ENCODE results near the gene CCL23.
"Not testable (repeated sequence)": the region's sequence is repeated elsewhere in the genome, so short reads cannot be mapped to it uniquely, and the experiment has no call there.

Gene CCL23

DNA sequence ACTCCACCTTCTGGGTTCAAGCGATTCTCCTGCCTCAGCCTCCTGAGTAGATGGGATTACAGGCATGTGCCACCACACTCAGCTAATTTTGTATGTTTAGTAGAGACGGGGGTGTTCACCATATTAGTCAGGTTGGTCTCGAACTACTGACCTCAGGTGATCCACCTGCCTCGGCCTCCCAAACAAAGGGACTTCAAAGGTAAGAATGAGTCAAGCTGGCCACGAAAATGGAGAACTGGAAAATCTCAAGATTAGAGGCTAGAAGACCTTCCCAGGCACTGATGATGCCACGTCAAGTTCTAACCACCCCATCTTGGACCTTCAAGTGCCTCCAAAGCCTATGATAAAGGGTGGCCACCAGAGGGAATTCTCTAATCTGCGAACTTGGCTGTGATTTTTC, 15.1 kb downstream of the CCL23 start:
- no peak for DNase-seq

DNA sequence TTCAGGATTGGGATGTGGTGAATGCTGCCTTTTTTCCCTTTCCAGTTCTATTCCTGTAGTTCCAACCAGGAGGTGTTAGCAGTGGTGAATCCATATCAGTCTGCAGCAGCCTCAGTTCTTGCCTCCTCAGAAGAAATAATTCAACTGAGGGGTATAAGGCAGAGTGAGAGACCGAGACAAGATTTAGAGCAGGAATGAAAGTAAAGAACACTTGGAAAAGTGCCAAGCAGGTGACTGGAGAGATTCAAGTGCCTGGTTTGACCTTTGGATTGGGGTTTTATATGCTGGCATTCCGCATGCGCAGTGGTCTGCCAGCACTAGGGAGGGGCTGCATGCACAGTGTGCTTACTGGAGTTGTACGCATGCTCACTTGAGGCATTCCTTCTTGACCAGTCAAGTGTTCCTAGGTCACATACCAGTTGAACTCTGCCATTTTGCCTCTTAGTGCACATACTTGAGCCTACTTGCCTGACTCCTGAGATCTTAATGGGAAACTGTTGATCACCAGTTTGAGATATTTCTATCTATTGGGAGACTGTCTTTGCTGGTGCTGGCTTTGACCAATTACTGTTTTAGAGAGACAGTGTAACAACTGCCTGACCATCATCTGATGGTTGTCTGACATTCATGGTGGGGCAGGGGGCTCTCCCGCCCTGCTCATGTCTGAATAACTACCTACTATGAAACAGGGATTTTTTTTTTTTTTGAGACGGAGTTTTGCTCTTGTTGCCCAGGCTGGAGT, 15.7 kb downstream of the CCL23 start:
- no peak for DNase-seq

DNA sequence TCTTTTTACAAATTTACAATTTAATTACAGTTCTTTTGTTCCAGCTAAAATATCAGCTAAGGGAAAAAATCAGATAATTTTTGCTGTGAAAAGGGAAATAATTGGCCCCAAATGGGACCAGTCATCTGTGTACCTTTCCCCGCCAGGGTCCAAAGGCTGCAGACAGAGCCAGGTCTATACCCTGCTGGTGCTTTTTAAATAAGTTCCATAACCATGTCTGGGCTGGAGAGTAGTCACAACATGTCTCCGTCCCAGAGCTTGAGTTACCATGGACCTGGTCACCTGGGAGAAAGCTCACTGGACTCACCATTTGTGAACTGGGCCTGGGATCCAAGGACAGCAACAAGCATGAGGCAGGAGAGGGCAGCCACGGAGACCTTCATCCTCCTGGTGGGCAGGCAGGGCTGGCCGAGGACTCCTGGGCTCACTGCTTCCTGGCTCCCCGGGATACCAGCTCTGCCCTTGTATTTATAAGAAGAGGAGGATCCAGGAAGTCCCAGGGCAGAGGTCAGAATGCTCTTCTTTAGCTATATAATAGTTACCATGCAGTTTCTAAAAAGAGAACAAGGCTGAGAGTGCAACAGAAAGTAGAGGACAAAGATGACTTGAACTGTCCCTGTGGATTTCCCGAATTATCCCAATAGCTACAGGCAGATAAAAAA, 16.5 kb downstream of the CCL23 start, which contains the start of gene CCL15:
Gene CCL15, minus strand, starts transcription at position 444 of the 662 bp plus-strand sequence. Its CDS starts 61 bp downstream, at position 383.
- DNase-seq, result no peak

DNA sequence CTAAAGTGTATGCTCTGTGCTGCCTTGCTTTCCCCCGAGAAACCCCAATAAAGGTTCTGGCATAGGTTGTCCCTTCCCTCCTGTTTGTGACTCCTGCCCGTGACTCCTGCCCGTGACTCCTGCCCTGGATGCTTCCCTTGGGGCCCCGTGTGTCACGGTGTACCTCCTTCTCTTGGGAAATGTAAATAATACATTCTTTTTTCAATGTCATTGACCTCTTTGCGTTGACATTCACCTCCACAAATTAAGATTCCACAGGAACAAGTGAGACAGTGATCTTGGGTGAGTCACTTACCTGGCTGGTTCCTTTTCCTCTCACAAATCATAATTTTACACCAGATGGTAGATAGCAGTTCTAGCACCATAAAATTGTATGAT, 17.1 kb downstream of the CCL23 start:
- DNase-seq, result no peak

DNA sequence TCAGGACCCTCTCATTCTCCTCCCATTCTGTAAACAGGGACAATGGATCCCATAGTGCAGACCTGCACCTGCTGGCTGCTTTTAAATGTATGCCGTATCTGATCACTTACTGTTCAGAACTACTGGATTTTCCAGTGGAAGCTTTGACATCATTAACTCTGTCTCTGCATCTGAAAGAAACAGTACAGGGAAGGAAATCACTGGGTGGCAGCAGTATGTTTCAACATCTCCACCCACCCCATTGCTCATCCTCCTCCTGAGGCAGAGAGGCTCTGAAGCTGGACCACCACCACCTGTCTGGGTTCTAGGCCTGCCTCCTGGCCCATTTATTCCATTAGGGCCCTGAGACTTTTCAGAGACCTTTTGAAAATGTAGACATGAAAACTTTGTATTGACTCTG, 19.0 kb downstream of the CCL23 start:
- no peak for DNase-seq

DNA sequence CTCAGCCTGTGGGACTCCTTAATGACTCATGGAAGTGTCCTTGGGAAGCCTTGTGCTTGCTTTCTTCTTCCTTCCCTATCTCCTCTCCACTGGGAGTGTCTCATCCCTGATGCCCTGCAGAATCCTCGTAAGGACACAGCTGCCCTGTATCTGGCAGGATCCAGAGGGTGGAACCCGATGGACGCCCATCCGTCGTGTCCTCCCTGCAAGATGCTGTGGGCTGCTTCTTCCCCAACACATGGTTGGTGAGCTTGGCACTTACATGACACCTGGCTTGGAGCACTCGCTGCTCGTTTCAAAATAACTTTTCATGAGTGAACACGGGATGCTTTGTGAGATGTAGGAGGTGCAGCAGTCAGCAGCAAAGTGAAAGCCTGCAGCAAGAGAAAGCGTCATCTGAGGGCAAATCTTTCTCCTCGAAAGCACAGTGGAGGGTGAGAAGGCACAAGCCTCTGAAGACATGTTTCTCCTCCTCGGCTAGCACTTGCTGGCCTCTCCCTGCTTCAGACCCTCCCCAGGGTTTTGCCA, 19.7 kb downstream of the CCL23 start:
- DNase-seq, result no peak

DNA sequence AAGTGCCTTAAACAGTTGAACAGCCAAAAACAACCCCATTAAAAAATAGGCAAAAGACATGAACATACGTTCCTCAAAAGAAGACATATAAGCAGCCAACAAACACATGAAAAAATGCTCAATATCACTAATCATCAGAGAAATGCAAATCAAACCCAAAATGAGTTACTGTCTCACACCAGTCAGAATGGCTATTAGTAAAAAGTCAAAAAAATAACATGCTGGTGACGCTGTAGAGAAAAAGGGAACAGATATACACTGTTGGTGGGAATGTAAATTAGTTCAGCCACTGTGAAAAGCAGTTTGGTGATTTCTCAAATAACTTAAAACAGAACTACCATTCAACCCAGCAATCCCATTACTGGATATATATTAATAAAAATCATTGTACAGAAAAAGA, 22.4 kb downstream of the CCL23 start:
- not testable (repeated sequence) for DNase-seq

DNA sequence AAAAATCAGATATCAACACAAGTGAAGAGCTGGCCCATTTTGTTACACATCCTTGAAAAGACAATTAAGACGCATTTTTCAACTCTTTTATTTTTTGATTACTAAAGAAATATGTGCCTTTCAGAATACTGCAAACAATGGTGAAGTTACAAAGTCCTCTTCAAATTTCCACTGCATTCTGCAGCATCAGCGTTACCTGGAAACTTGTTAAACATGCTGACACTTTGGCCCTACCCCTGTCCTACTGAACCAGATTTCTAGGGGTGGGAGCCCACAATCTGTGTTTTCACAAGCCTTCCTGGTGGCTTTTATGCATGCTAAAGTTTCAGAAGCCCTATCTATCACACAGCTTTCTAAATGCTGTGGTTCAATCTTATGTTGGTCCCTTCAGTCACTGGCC, 26.7 kb downstream of the CCL23 start:
- DNase-seq, result no peak

DNA sequence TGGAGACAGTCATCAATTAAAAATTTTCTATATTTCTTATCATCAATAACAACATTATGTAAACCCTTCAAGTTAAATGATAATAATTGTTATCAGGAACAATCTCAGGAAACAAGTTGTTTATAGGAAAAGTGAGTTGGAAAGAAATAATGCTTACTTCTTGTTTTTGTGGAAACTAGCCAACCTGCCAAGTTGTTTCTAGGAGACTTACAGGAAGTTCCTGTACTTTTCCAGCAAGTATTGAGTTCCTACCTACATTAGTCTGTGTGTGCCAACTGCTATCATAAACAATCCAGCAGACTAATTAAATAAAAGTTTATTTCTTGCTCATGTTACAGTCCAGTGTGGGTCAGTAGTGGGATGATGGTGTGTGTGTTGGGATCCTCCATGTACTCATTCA, 29.6 kb downstream of the CCL23 start:
- DNase-seq, result no peak

DNA sequence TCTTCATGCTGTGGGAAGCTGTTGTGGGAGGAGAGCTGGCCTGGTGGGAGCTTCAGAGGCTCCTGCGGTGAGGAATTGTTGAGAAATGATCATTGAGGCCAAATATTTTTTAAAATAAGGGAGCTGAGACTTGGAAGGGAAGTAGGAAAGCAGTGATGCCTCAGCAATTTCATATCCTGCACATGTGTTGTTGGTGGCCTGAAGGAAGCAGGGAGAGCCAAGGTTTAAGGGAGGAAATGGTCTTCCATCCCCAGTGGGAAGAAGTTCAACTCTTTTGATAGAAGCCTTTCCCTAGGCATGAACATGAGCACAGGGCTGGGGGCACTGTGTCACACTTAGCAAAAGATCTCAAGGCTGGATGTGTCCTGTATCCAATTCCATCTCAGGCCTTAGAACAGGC, 31.1 kb downstream of the CCL23 start, which contains the start of gene CCL14:
Gene CCL14, minus strand, starts transcription at position 87 of the 400 bp plus-strand sequence. Its CDS starts 80 bp downstream, at position 7.
- no peak for DNase-seq

DNA sequence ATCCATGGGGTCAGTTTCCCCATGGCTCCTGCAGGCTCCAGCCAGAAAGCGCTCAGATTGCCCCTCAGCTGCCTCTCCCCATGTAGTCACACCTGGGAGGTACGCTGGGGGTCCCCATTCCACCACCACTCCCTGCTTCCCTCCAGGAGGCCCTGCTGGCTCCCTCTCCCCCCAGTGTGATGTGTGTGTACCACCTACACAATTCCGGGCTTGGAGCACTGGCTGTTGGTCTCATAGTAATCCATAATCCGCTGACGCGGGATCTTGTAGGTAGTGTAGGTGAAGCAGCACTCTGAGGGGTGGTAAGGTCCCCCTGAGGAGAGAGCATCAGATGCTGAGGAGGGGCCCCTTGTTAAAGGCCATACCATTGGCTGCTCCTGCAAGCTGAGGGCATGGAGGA, 33.6 kb downstream of the CCL23 start:
- DNase-seq, result no peak

DNA sequence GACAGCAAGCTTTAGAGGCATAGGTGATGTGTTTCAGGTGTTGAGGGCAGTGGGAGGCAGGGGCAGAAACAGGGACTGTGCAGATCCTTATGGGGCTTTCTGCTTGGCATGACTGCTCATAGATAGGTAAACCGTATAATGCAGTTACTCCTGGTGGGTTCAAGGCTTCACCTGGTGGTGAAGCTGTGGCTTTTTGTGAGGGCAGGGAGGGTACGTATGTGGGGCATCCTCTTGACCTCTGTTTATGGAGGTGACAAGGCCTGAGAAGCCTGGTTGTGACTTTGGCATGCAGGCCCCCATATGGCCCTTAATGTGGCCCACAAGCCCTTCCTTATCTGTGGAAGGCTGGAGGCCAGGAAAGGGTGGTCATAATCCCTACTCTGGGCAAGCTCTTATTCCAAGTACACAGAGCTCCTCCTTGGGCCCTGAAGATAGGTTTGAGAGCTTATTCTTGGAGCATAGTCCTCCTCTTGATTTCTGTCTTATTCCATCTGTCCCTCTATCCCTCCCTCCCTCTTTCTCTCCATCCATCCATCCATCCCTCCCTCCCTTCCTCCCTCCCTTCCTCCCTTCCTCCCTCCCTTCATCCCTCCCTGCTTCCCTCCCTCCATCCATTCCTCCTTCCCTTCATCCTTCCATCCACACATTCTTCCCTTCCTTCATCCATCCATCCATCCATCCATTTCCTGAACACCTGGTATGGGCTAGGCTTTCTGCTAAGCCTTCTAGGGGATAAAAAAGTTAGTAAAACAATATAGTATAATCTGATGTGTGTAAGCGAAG, 35.2 kb downstream of the CCL23 start:
- DNase-seq, result no peak

DNA sequence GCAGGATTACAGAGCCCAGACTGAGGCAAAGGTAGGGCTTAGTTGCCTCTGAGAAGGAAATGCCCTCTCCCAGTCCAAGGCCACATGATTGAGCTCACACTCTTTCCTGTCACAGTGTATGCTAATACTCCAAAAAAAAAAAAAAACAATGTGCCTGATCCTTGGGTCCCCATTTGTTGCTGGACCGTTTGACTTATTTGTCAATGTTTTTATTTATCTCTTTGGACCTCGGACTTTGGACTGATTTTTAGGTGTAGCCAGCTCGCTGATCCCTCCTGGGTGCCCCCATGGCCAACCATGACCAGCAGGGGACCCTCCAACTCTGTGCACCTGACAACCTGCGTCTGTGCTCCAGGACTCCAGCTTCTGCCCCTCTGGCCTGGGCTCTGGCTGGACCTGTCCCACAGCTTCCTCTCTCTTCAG, 35.9 kb downstream of the CCL23 start:
- DNase-seq, result no peak

DNA sequence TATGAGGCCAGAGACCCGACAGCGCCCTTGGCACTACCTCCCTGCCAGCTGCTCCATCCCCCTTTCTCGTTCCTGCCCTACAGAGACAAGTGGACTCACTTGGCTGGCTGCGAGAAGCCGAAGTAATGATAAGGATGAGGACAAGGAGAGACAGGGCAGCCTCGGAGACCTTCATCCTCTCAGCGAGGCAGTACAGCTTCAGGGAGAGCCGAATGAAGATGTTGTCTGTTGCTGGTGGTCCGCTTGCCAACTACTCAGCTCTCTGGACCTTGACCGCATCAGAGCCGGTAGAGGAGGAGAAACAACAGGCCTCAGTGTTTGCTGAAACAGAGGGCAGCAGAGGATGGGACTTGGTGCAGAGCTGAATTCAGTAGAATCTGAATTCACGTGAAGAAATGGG, 36.5 kb downstream of the CCL23 start, which contains the start of gene CCL16:
Gene CCL16, minus strand, starts transcription at position 252 of the 400 bp plus-strand sequence. Its CDS starts 77 bp downstream, at position 175.
- DNase-seq, result no peak

DNA sequence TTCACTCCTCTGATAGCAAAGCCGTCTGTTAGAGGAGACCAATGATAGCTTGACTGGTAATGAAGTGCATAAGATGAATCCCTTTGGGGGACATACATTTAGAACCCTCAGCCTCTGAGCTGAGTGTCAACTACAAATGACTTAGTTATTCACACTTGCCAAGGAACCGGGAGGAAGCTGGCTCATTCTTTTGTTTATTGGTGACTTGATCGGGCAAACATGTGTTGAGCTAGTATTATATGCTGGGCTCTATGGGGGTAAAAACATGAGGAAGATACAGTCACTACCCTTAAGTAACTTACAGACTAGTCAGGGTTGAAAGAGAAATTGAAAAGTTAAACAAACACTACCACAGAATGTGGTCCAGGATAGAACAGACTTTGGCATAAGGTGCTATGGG, 39.4 kb downstream of the CCL23 start:
- DNase-seq, result no peak

DNA sequence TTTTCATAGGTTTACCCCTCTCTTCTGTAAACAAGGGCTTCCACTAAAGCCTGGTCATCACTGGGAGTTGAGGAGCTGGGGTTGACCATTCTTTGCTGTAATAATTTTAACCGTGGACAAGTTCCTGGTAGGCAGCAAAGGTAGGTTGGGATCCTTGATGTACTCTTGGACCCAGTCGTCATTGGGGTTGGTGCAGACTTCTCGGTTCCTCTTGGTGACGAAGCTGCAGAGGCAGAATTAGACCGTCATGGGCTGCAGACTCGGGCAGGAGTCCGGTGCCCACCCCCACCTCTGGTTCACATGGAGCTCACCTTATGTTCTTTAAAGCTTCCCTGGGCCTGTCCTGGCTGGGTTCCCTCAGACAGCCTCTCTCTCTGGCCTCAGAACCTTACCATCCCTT, 40.3 kb downstream of the CCL23 start:
- no peak for DNase-seq

DNA sequence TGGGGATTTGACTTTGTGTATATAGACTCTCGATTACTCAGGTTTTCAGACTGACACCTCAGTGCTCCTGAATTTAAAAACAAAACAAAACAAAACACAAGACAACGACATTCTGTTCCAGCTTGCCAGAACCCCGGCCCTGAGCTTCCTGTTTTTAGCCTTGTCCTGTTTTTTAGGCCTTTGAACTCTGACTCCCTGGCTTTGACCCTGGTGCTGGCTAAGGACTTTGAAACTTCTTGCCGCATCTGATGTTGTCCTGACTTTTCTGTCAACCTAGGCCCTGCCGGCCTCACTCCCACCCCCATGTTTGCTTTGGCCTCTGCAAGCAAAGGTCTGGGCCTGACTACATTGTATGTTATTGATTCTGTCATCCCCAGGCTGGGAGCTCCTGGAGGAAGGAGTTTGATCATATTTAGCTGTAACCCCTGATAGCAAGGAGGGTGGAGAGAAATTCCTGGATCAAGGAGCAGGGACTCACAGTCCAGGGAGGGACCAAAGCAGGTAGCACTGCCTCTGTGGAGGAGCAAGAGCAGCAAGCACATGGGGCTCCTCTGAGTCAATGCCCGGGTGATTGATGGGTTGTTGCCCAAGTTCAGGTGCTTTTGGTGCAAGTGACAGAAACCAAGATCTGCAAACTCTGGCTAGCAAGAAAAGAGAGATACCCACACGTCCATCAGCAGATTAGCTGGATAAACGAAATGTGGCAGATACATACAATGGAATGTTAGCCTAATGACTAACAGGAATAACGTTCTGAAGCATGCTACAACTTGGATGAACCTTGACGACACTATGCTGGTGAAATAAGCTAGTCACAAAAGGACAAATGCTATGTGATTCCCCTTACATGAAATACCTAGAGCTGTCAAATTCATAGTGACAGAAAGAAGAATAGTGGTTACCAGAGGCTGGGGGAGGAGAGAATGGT, 44.2 kb downstream of the CCL23 start:
- no peak for DNase-seq

DNA sequence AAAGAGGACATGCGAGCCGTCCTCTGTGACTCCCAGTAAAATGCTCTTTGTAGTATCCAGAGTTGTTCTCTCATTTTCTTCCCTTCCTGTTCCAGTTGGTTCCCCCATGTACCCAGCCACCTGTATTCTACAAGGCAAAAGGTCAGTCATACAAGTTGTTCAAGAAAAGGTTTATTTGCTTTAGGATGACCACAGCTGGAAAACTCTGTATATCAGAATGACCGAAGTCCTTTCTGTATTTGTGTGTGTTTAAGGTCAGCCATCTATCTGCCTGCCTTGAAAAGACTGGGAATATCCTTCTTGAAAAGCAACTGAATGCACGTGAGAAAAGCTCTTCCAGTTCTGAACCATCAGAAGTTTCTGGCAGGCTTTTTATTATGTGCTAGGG, 44.8 kb downstream of the CCL23 start:
- no peak for DNase-seq

DNA sequence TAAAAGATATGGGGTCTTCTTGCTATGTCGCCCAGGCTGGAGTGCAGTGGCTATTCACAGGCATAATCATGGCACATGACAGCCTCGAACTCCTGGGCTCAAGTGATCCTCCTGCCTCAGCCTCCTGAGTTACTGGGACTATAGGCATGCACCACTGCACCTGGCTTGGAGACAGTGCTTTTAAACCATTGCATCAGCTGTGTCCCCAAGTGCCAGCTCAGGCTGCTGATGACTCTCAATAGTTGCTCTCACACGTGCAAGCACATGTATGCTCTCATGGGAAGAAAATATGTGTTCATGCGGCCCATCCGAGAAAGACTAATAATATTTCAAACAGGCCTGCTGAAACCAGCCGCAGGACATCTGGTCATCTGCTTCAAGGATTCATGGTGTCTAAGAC, 45.2 kb downstream of the CCL23 start:
- no peak for DNase-seq

DNA sequence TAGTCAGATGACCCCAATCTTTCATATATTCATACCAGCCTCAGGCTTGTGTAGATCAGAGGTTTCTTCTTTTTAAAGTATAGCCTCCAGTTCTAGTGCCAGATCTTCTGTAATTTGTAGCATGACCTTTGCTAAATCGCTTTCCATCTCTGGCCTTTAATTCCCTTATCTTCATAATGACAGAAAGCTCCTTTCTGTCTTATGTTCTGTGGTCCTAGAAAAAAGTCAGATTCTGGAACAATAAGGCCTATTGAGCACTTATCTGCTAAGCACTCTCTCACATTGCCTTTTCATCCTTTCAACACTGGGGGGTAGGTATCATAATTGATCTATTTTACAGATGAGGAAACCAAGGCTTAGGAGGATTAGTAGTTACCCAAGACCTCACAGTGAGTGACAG, 45.7 kb downstream of the CCL23 start:
- DNase-seq, result no peak

DNA sequence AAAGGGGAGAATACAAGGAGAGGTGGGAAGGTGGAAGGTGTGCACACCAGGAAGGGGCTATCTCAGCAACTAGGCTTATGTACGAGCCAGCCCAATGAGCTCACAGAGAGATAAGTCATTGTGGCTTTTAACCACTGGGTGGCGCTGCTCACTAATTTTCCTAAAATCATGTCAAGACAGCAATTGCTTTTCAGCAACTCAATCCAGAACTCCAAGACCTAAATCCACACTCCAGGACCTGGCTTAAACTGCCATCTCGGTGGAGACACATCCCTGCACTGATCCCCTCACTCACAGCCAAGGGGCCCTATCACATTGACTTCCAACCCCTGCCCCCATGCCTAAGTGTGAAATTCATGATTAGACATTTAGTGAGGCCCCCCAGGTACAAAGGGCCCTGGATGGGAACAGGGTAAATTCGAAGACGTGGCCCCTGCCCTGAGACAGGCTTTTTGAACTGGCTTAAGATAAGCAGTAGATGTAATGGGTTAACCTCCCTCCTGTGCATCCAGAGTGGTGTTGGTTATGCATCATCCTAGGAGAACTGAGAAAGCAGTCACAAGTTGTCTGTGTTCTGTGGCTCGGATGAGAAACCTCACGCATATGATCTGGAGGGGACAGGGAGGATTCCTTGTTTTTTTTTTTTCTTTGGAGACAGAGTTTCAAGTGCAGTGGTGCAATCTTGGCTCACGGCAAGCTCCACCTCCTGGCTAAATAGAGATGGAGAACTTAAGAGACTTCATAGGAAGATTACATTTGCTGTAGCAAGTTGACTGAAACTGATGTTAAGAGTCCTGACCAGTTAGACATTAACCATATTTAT, 48.0 kb downstream of the CCL23 start:
- peak; percentile 42 for DNase-seq
